ENCODE results near the gene C10orf53.

The C10orf53 gene

DNA sequence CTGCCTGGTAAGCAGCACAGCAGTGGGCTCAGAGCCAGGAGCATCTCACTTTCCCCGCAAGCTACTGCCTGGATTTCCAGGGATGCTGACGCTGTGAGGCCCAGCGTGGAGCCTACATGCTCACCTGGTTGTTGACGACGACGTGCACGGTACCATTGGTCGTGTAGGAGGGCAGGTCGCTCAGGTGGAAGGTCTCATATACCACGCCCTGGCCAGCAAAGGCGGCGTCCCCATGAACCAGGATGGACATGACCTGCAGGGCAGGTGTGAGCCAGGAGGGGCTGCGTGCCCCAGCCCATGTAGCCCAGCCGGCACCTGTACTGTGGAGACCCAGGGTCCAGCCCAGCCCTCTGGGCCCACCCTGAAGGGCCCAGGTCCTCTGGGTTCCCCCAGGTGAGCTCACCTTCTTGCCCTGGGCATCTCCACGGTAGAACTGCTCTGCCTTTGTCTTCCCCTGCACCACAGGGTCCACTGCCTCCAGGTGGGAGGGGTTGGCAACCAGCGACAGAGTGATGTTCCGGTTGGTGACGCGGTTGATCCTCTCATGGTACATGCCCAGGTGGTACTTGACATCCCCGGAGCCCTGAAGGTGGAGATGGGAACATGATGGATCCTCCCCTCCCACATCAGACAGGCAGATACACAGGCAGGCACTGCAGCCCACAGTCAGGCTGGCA is 67.3 kb downstream of the C10orf53 start:
- in situ Hi-C loops (cut with HindIII; ENCODE audit: low pct_unique_long_range_greater_than_20kb, low sequenced_read_pairs) = no loop called here
- no peak for TF ChIP-seq JUND (IDR thresholded peaks at IDR 0.05; ENCODE audit: low read depth)
- DNase-seq (ENCODE audit: low read depth in 1 of 2, low spot score in 1 of 2) = no peak

Measured in T47D (cell line).